Aorta (tissue), 5 donors: Measurements from ENCODE around the gene INHBE. TPM values are rescaled to one million over a fixed set of nuclear protein-coding genes. Genes with fewer than 3 reads are reported as not detected.

Source experiments
- ATAC-seq: fragments of 200-7000 bp; cut with Tn5 transposase; one replicate; pipeline ENCODE4 v1.9.1; 2022; ENCODE audit warnings: moderate library complexity; ENCODE audit not compliant: low FRiP score
- DNase-seq, 2 donors: peaks; one replicate each; pipeline ENCODE4 v3.0.0-alpha.2; 2020
- H3K27ac ChIP-seq, 2 donors: one replicate each; pipeline ENCODE4 v1.5.1; 2013; ENCODE audit warnings: low read length in 2 of 2, mild to moderate bottlenecking in 2 of 2, moderate library complexity in 2 of 2, control low read depth in 1 of 2, inconsistent platforms in 1 of 2, low read depth in 1 of 2
- H3K27me3 ChIP-seq, 2 donors: one replicate each; pipeline ENCODE4 v1.6.1; 2013; ENCODE audit warnings: control low read depth in 1 of 2, low read length in 1 of 2, mild to moderate bottlenecking in 1 of 2, moderate library complexity in 1 of 2; ENCODE audit not compliant: insufficient read depth in 2 of 2, control insufficient read depth in 1 of 2
- H3K36me3 ChIP-seq, 2 donors: one replicate each; pipeline ENCODE4 v1.6.1; 2013; ENCODE audit warnings: control low read depth in 1 of 2, low read length in 1 of 2, mild to moderate bottlenecking in 1 of 2; ENCODE audit not compliant: insufficient read depth in 2 of 2, control insufficient read depth in 1 of 2
- H3K4me1 ChIP-seq, 2 donors: one replicate each; pipeline ENCODE4 v1.6.1; 2013; ENCODE audit warnings: low read length in 2 of 2, control low read depth in 1 of 2, mild to moderate bottlenecking in 1 of 2, moderate library complexity in 1 of 2; ENCODE audit not compliant: insufficient read depth in 2 of 2, control insufficient read depth in 1 of 2
- H3K4me3 ChIP-seq, 2 donors: one replicate each; pipeline ENCODE4 v1.5.1; 2013; ENCODE audit warnings: low read length in 2 of 2, control low read depth in 1 of 2, mild to moderate bottlenecking in 1 of 2
- H3K9me3 ChIP-seq: one replicate; pipeline ENCODE4 v1.6.1; 2013; ENCODE audit warnings: mild to moderate bottlenecking, low read length; ENCODE audit not compliant: control insufficient read depth
- WGBS, 2 donors: extraction: QIAGEN DNeasy Blood & Tissue Kit; methylation state at CpG; one replicate each; pipeline ENCODE4 v1.1.7; 2013; 5-methylcytosine and 5-hydroxymethylcytosine counted together
- intact Hi-C, 2 donors: fragments of 100-400 bp; cut with DNase I; formaldehyde crosslinking; loops; one replicate each; pipeline versions ENCODE4 v1.14.2 to v1.15.0; 2022
- polyA plus RNA-seq, 2 donors: library from polyadenylated mRNA; stranded (reverse); fragments of 200-250 nt; gene quantifications; one replicate each; pipeline ENCODE4 v1.2.3, GENCODE V29; 2013
- total RNA-seq, 2 donors: library from RNA; stranded (reverse); fragmentation: NEBNext Ultra II Directional; extraction: Animal tissue kit (Norgen Biotek cat#: 25700); gene quantifications; one replicate each; pipeline ENCODE4 v1.2.1, GENCODE V29; 2021
- donor health status: healthy with polysubstance abuse.
- donor health status: Bipolar disorder and iron deficiency.
- donor health status: DM: no; HTN: no; CAD: no.
- donor health status: DM: no; HTN: no; CAD: no.
- donor health status: DM: yes; HTN: yes; CAD: no.

Gene INHBE
- total and polyA plus RNA-seq, 4 donors = not detected

- H3K9me3 ChIP-seq = no peaks in the 10 kb centered on the region
- peak overlapping the region; percentile 61 to 67 for H3K4me3 ChIP-seq
- peak overlapping the region in 1 of 2 donors; percentile 48 for H3K27ac ChIP-seq
- peak; percentile 91 to 94 for DNase-seq
- intact Hi-C loops = no loop called here
- no peaks in the 10 kb centered on the region for H3K27me3 ChIP-seq
- H3K4me1 ChIP-seq = no peaks in the 10 kb centered on the region
- peak; percentile 87 for ATAC-seq
- no peaks in the 10 kb centered on the region for H3K36me3 ChIP-seq
- 0 to 1% methylated on average over 22 to 28 of the region's 28 CpGs for WGBS, 2 donors
Observed at GRCh38 chr12:57462251-57462911, 7.3 kb downstream of the INHBE start.

- no peaks in the 10 kb centered on the region for H3K27me3 ChIP-seq
- no peaks in the 10 kb centered on the region for H3K4me1 ChIP-seq
- intact Hi-C loops = no loop called here
- DNase-seq (no peak), ATAC-seq (no peak)
- WGBS, 2 donors = 27 to 33% methylated on average over 5 of the region's 5 CpGs
- H3K36me3 ChIP-seq = no peaks in the 10 kb centered on the region
- no peak overlapping the region for H3K27ac ChIP-seq
- H3K4me3 ChIP-seq = no peak overlapping the region
- H3K9me3 ChIP-seq = no peaks in the 10 kb centered on the region
Observed at GRCh38 chr12:57462912-57463253, 7.8 kb downstream of the INHBE start.

- no peak overlapping the region for H3K27ac ChIP-seq
- no peaks in the 10 kb centered on the region for H3K27me3 ChIP-seq
- H3K36me3 ChIP-seq = no peaks in the 10 kb centered on the region
- ATAC-seq (no peak), DNase-seq (no peak)
- no peaks in the 10 kb centered on the region for H3K9me3 ChIP-seq
- intact Hi-C loops = no loop called here
- H3K4me3 ChIP-seq = no peak overlapping the region
- H3K4me1 ChIP-seq = no peaks in the 10 kb centered on the region
- 96% methylated on average over 12 of the region's 12 CpGs for WGBS, 2 donors
Observed at GRCh38 chr12:57464569-57464968, 9.5 kb downstream of the INHBE start.

- H3K27ac ChIP-seq = no peak overlapping the region
- no peaks in the 10 kb centered on the region for H3K36me3 ChIP-seq
- H3K4me1 ChIP-seq = no peaks in the 10 kb centered on the region
- WGBS, 2 donors = 90 to 91% methylated on average over 6 of the region's 6 CpGs
- no peak overlapping the region for H3K4me3 ChIP-seq
- no peaks in the 10 kb centered on the region for H3K9me3 ChIP-seq
- intact Hi-C loops = no loop called here
- DNase-seq (no peak), ATAC-seq (no peak)
- H3K27me3 ChIP-seq = no peaks in the 10 kb centered on the region
Observed at GRCh38 chr12:57465030-57465746, 10.1 kb downstream of the INHBE start.

GRCh38 chr12:57465747-57466505 lies 10.8 kb downstream of the INHBE start:
- Histone ChIP-seq H3K4me1 (no peaks in the 10 kb centered on the region), H3K9me3 (no peaks in the 10 kb centered on the region), H3K27me3 (no peaks in the 10 kb centered on the region), H3K4me3 (no peak overlapping the region), H3K27ac (no peak overlapping the region), H3K36me3 (no peaks in the 10 kb centered on the region)
- intact Hi-C loops = no loop called here
- ATAC-seq (no peak), DNase-seq (no peak)
- 79 to 80% methylated on average over 14 of the region's 14 CpGs for WGBS, 2 donors

- Histone ChIP-seq H3K4me3 (no peak overlapping the region), H3K27ac (no peak overlapping the region), H3K36me3 (no peaks in the 10 kb centered on the region), H3K4me1 (no peaks in the 10 kb centered on the region), H3K27me3 (no peaks in the 10 kb centered on the region), H3K9me3 (no peaks in the 10 kb centered on the region)
- ATAC-seq (no peak), DNase-seq (no peak)
- 90 to 92% methylated on average over 12 of the region's 12 CpGs for WGBS, 2 donors
- intact Hi-C loops = no loop called here
Observed at GRCh38 chr12:57467212-57467874, 12.2 kb downstream of the INHBE start.

GRCh38 chr12:57467915-57468314 lies 12.8 kb downstream of the INHBE start:
- H3K4me3 ChIP-seq = no peak overlapping the region
- 88 to 89% methylated on average over 11 of the region's 11 CpGs for WGBS, 2 donors
- no peak overlapping the region for H3K27ac ChIP-seq
- no peaks in the 10 kb centered on the region for H3K27me3 ChIP-seq
- no peak for ATAC-seq
- no peak for DNase-seq
- intact Hi-C loops = no loop called here
- no peaks in the 10 kb centered on the region for H3K4me1 ChIP-seq
- H3K36me3 ChIP-seq = no peaks in the 10 kb centered on the region
- H3K9me3 ChIP-seq = no peaks in the 10 kb centered on the region

GRCh38 chr12:57469296-57470164 lies 14.4 kb downstream of the INHBE start:
- ATAC-seq (peak; percentile 11), DNase-seq (peak in 1 of 2 donors; percentile 21)
- H3K36me3 ChIP-seq = no peaks in the 10 kb centered on the region
- H3K4me1 ChIP-seq = no peaks in the 10 kb centered on the region
- intact Hi-C loops = no loop called here
- H3K4me3 ChIP-seq = no peak overlapping the region
- no peaks in the 10 kb centered on the region for H3K27me3 ChIP-seq
- WGBS, 2 donors = 92% methylated on average over 10 of the region's 10 CpGs
- no peak overlapping the region for H3K27ac ChIP-seq
- no peaks in the 10 kb centered on the region for H3K9me3 ChIP-seq
